MM.1S (cell line): ENCODE data around the gene TRIM63.

ENCODE experiments used
- DNase-seq: peaks from one replicate; pipeline ENCODE4 v3.0.0-alpha.2; 2015
- H2AFZ ChIP-seq: fragments of 300-600 bp; sonication (generic); 2 replicates; pipeline ENCODE4 v1.6.0; 2016; ENCODE audit warnings: antibody characterized with exemption, low read length
- H3F3A ChIP-seq: fragments of 300-600 bp; sonication (generic); 2 replicates; pipeline ENCODE4 v1.6.1; 2016; ENCODE audit warnings: mild to moderate bottlenecking, antibody characterized with exemption, low read length, moderate library complexity, mixed read lengths; ENCODE audit not compliant: insufficient read depth
- H3K27ac ChIP-seq: fragments of 300-600 bp; sonication (generic); 2 replicates; pipeline ENCODE4 v1.5.1; 2016; ENCODE audit warnings: mild to moderate bottlenecking, low read length
- H3K27me3 ChIP-seq: fragments of 300-600 bp; sonication (generic); replicated peaks from 2 replicates; pipeline ENCODE4 v1.6.0; 2016; ENCODE audit warnings: low read length; ENCODE audit not compliant: insufficient read depth
- H3K36me3 ChIP-seq: fragments of 300-600 bp; sonication (generic); replicated peaks from 2 replicates; pipeline ENCODE4 v1.6.1; 2016; ENCODE audit warnings: mild to moderate bottlenecking, low read length, mixed read lengths; ENCODE audit not compliant: insufficient read depth
- H3K4me1 ChIP-seq: fragments of 300-600 bp; sonication (generic); 2 replicates; pipeline ENCODE4 v1.6.1; 2016; ENCODE audit warnings: low read length, mixed read lengths
- H3K4me2 ChIP-seq: fragments of 300-600 bp; sonication (generic); 2 replicates; pipeline ENCODE4 v1.6.0; 2016; ENCODE audit warnings: low read depth, low read length
- H3K4me3 ChIP-seq: fragments of 300-600 bp; sonication (generic); 2 replicates; pipeline ENCODE4 v1.5.1; 2016; ENCODE audit warnings: low read length, mixed read lengths
- H3K79me2 ChIP-seq: fragments of 300-600 bp; sonication (generic); 2 replicates; pipeline ENCODE4 v1.6.1; 2016; ENCODE audit warnings: mixed run types, low read length, mixed read lengths
- H3K9ac ChIP-seq: fragments of 300-600 bp; sonication (generic); 2 replicates; pipeline ENCODE4 v1.6.1; 2016; ENCODE audit warnings: low read length, mixed read lengths
- H3K9me2 ChIP-seq: fragments of 300-600 bp; sonication (generic); replicated peaks from 2 replicates; pipeline ENCODE4 v1.6.1; 2016; ENCODE audit warnings: mild to moderate bottlenecking, low read length, mixed read lengths; ENCODE audit not compliant: insufficient read depth
- H3K9me3 ChIP-seq: fragments of 300-600 bp; sonication (generic); replicated peaks from 2 replicates; pipeline ENCODE4 v1.6.1; 2016; ENCODE audit warnings: mild to moderate bottlenecking, low read length, mixed read lengths; ENCODE audit not compliant: insufficient read depth
- H4K20me1 ChIP-seq: fragments of 300-600 bp; sonication (generic); 2 replicates; pipeline ENCODE4 v1.6.1; 2016; ENCODE audit warnings: mild to moderate bottlenecking, low read length, moderate library complexity, mixed read lengths; ENCODE audit not compliant: insufficient read depth
- EZH2 ChIP-seq: fragments of 300-600 bp; sonication (generic); optimal IDR thresholded peaks from 2 replicates; pipeline ENCODE3; 2017; ENCODE audit warnings: low read depth, mild to moderate bottlenecking, antibody characterized with exemption, low read length, mixed read lengths
- EZH2phosphoT487 ChIP-seq: fragments of 300-600 bp; sonication (generic); IDR thresholded peaks from 2 replicates; pipeline ENCODE4 v1.6.1; 2018; ENCODE audit warnings: antibody characterized with exemption, low read length
- TF ChIP-seq, protein P1 (sequence below): fragments of 300-600 bp; sonication (generic); IDR thresholded peaks from 2 replicates; pipeline ENCODE4 v1.5.1; 2016; ENCODE audit warnings: antibody characterized with exemption, low read length, mixed read lengths

The TRIM63 gene

DNA sequence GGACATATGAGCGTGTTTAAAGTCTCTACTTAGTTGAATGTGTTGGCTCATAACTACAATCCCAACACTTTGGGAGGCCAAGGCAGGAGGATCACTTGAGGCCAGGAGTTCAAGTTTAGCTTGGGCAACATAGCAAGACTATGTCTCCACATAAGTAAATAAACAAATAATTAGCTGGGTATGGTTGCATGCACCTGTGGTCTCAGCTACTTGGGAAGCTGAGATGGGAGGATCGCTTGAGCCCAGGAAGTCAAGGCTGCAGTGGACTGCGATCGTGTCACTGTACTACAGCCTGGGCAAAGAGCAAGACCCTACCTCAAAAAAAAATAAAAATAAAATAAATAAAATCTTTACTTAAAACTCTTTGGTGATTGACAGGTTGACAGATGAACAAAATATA is 31.2 kb upstream of the TRIM63 start:
- no peaks in the 10 kb centered on the region for H3K4me1 ChIP-seq
- no peak overlapping the region for H3K4me2 ChIP-seq

DNA sequence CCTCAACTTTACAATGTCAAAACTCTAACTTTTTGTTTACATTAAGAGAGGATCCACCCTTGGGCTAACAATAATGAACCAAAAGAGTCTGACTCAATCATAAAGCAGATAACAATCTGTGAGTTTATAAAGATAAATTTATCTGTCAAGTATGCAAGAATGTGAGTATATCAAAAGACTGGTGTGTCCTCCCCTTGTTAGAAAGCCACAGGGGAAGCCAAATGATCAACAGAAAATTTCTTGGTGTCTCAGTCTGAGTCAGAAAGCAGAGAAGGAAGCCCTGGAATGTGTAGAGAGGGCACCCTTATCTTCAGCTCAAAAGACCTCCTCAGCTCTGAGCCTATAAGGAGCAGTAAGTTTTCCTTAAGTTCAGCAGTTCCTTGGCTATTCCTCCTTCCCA is 30.3 kb upstream of the TRIM63 start:
- Histone ChIP-seq H2AFZ (no peak overlapping the region), H3F3A (no peaks in the 10 kb centered on the region), H3K79me2 (no peaks in the 10 kb centered on the region), H4K20me1 (no peaks in the 10 kb centered on the region), H3K4me2 (no peak overlapping the region), H3K36me3 (no peaks in the 10 kb centered on the region), H3K27ac (no peak overlapping the region), H3K4me3 (no peak overlapping the region), H3K27me3 (peaks cover 30% of the 10 kb centered on the region), H3K9me3 (no peaks in the 10 kb centered on the region), H3K9ac (no peak overlapping the region), H3K9me2 (no peaks in the 10 kb centered on the region), H3K4me1 (no peaks in the 10 kb centered on the region)
- no peak for DNase-seq
- TF ChIP-seq EZH2phosphoT487 (no peak), EZH2 (no peak)
- TF ChIP-seq, protein P1, sequence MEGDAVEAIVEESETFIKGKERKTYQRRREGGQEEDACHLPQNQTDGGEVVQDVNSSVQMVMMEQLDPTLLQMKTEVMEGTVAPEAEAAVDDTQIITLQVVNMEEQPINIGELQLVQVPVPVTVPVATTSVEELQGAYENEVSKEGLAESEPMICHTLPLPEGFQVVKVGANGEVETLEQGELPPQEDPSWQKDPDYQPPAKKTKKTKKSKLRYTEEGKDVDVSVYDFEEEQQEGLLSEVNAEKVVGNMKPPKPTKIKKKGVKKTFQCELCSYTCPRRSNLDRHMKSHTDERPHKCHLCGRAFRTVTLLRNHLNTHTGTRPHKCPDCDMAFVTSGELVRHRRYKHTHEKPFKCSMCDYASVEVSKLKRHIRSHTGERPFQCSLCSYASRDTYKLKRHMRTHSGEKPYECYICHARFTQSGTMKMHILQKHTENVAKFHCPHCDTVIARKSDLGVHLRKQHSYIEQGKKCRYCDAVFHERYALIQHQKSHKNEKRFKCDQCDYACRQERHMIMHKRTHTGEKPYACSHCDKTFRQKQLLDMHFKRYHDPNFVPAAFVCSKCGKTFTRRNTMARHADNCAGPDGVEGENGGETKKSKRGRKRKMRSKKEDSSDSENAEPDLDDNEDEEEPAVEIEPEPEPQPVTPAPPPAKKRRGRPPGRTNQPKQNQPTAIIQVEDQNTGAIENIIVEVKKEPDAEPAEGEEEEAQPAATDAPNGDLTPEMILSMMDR: no peak

More for the DNA sequence above, 31.2 kb upstream of the TRIM63 start:
- no peaks in the 10 kb centered on the region for H3K9me3 ChIP-seq
- no peaks in the 10 kb centered on the region for H3K79me2 ChIP-seq
- no peak overlapping the region for H2AFZ ChIP-seq
- no peaks in the 10 kb centered on the region for H3F3A ChIP-seq
- H3K27me3 ChIP-seq: peaks cover 24% of the 10 kb centered on the region
- no peaks in the 10 kb centered on the region for H3K36me3 ChIP-seq
- no peaks in the 10 kb centered on the region for H3K9me2 ChIP-seq
- DNase-seq: no peak
- H3K27ac ChIP-seq: no peak overlapping the region
- H3K4me3 ChIP-seq: no peak overlapping the region
- H3K9ac ChIP-seq: no peak overlapping the region
- no peaks in the 10 kb centered on the region for H4K20me1 ChIP-seq
- TF ChIP-seq EZH2phosphoT487 (no peak), EZH2 (no peak)
- TF ChIP-seq, protein P1: no peak

DNA sequence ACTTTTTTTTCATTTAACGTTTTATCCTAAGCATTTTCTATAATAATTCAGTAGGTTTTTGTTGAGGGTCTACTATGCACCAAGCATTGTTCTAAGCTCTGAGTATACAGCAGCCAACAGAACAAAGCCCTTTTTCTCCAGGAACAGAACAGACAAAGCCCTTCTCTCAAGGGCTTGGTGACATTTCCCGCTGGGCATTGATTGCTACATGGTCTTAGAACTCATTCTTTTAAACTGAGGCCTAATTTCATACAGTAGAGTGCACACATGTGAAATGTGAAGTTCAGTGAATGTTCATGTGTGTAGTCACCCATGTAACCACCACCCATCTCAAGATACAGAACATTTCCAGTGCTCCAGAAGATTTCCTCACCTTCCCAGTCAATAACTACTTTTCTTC is 29.0 kb upstream of the TRIM63 start:
- H3K9me3 ChIP-seq: no peaks in the 10 kb centered on the region
- H3K4me1 ChIP-seq: no peaks in the 10 kb centered on the region
- DNase-seq: no peak
- H3F3A ChIP-seq: no peaks in the 10 kb centered on the region
- H3K27me3 ChIP-seq: peaks cover 31% of the 10 kb centered on the region
- no peak overlapping the region for H2AFZ ChIP-seq
- no peak overlapping the region for H3K9ac ChIP-seq
- H3K27ac ChIP-seq: no peak overlapping the region
- no peaks in the 10 kb centered on the region for H4K20me1 ChIP-seq
- no peak for TF ChIP-seq EZH2phosphoT487
- TF ChIP-seq, protein P1: no peak
- no peak for TF ChIP-seq EZH2
- no peaks in the 10 kb centered on the region for H3K36me3 ChIP-seq
- H3K9me2 ChIP-seq: no peaks in the 10 kb centered on the region
- H3K4me2 ChIP-seq: no peak overlapping the region
- H3K79me2 ChIP-seq: no peaks in the 10 kb centered on the region
- no peak overlapping the region for H3K4me3 ChIP-seq
